GM19035 (cell line): ENCODE measurements around the gene DCUN1D2.
A peak's percentile ranks its signal among the peaks of the same experiment; 100 is the strongest.
"Not testable (repeated sequence)": the region's sequence is repeated elsewhere in the genome, so short reads cannot be mapped to it uniquely, and the experiment has no call there.

Experiments
- ATAC-seq: cut with Tn5 transposase; IDR thresholded peaks from one replicate; pipeline ENCODE4 v1.9.1; 2021; ENCODE audit not compliant: unreplicated experiment

Gene DCUN1D2

DNA sequence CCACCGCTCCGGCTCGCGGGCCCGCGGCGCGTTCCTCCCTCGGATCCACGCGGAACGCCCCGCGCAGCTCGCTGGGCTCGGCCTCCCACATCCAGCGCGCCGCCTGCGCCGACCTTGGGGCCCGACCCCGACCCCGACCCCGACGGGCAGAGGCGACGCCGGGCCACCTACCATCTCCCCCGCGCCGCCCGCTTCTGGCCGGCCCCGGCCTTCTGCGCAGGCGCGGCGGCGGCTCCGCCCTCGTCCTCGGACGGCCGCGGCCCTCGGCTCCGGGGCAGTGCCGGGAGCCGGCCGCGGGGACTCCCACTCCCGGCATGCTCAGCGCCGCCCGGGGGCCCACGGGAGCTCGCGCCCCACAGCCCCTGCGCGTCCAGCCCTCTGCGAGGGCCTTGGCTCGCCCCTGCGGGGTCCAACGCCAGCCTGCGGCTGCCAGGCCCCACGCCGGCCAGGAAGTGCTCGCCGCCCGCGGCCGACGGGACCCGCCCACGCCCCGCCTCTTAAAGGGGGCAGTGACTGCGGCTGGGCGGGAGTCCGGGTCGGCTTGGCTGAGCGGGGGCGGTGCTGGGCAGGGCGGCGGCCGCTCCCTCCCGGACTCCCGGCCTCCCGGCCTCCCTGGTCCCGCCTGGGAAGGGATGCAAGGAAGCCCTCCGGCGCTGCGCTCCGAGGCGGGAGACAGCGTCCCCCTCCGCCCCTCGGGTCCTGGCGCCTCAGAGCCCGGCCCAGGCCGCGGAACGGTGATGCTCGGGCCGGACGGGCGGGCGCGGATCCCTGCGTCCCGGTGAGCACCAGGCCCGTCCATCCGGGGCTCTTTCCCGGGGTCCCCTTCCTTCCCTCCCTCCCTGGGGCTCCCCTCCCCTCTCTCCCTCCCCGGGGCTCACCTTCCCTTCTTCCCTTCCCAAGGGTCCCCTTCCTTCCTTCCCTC lies at the start of gene DCUN1D2:
TSS of gene DCUN1D2 (minus strand) at position 216 of the 922 bp plus-strand sequence. CDS start at position 174, 42 bp downstream.
- peak; percentile 80 for ATAC-seq

DNA sequence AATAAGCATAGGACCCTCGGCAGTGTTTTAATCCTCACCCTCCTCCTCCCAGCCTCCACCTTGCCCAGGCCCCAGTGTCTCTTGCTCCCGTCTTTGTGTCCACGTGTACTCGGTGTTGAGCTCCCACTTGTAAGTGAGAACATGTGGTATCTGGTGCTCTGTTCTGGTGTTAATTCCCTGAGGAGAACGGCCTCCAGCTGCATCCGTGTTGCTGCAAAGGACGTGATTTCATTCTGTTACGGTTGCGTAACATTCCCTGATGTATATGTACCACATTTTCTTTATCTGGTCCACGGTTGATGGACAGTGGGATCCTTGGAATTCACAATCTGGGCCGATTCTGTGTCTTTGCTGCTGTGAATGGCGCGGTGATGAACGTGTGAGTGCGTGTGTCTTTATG lies 49.3 kb upstream of the DCUN1D2 start:
- ATAC-seq, result no peak

DNA sequence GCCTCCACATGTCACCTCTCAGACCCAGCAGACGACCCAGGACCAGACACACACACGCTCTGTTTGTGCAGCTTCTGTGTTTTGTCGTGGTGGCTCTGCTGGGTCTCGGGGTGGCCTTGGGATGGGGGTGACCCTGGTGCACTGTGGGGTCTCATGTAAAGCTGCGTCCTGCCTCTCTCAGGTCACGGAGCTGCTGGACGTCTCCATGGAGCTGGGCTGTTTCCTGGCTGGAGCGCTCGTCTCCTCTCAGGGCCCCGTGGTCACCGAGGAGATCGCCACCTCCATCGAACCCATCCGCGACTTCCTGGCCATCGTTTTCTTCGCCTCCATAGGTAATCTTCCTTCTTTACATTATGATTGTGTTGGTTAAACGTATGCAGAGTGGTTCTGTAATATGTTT lies 48.7 kb upstream of the DCUN1D2 start:
- ATAC-seq, result no peak

DNA sequence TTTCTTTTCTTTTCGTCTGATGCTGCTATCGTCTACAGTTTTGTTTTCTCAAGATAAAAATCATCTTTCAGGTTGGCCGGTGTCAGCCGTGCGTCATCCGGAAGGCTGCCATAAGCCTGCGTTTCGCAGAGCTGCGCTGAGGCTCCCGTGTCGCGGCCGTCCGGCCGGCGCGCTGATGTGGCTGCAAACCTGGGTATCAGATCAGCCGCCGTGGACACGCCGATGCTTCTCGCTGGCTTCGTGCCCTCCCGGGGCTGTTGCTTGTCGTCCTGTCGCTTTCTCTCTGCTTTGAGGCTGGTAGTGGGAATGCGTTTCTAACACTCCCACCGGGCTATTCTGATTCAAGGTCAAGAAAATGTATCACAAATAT lies 48.2 kb upstream of the DCUN1D2 start:
- no peak for ATAC-seq

DNA sequence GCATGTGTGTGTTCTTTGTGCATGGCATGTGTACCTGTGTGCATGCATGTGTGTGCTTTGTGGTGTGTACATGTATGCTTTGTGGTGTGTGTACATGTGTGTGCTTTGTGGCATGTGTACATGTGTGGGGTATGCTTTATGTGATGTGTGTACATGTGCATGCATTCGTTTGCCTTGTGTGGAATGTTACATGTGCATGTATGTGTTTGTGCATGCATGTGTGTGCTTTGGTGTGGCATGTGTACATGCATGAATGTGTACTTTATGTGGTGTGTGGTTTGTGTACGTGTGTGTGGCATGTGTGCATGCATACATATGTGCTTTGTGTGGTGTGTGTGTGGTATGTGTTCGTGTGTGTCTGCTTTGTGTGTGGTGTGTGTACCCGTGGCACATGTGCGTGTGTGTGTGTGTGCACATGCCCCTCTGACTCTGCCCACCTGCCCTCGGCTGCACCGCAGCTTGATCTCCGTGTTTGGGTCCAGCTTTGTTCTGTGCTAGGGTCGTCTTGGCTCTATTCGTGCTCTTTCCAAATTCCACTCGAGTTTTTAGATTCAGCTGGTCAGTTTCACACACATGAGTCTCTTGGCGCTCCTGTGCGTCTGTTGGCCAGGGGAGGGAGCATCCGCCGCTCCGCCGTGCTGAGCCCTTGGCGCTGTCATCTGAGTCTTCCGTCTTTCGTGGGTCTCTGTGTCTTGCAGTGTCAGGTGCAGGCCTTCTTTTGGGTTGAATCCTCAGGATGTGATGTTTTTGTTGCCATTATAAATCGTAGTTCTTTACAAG lies 47.6 kb upstream of the DCUN1D2 start:
- ATAC-seq, result no peak

DNA sequence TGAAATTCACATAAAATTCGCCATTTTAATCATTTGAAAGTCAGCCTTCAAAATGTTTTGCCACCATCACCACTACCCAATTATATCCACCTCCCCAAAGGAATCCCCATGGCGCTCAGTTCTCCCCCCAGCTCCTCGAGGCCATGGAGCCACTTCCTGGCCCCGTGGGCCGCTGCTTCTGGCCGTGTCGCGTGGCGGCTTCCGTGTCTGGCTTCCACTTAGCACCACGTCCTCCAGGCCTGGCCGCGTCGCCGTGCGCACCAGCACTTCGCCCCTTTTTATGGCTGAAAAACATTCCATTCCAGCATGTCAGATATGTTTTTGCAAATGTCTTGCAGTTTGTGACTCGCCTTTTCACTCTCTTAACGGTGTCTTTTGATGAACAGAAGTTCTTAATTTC lies 46.7 kb upstream of the DCUN1D2 start:
- ATAC-seq, result no peak

DNA sequence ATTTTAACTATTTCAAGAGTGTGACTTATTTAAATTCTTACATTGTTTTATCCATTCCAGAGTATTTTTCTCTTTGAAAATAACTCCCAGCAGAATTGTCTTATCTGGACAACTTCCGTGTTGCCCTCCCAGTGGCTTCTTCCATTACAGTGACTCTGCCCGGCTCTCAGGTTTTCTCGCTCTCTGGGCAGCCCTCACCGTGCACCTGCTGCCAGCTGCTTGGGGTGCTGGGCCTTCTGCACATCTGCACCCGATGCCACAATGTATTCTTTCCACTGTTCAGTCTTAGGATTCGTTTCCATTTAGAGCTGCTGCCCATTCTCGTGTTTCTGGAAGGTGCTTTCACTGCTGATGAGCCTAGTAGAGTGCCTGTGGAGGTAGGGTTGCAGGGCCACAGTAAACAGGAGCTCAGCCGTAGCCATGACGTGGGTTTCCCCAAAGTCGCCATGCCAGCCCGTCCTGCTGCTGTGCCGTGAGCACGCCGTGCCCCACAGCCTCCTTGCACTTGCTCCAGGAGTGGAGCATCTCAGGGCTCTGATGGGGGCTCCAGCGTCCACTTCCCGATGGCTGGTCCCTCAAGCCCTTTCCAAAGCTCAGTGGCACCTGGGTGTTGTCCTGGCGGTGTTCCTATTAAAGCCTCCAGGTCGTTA lies 46.1 kb upstream of the DCUN1D2 start:
- ATAC-seq, result no peak

DNA sequence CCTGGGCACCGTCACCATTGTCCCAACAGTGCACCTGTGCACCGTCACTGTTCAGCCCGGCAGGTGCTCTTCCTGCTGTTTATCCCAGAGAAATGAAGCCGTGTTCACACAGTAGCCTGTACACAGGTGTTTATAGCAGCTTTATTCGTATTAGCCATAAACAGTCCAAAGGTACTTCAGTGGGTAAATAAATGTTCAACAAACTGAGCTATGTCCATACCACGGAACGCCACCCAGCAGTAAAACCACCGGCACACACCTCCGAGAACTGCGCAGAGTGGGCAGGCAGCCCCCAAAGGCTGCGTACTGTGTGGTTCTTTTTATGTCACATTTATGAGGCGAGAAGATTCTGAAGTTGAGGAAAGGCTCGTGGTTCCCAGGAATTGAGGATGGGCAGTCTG lies 44.9 kb upstream of the DCUN1D2 start:
- ATAC-seq, result no peak

DNA sequence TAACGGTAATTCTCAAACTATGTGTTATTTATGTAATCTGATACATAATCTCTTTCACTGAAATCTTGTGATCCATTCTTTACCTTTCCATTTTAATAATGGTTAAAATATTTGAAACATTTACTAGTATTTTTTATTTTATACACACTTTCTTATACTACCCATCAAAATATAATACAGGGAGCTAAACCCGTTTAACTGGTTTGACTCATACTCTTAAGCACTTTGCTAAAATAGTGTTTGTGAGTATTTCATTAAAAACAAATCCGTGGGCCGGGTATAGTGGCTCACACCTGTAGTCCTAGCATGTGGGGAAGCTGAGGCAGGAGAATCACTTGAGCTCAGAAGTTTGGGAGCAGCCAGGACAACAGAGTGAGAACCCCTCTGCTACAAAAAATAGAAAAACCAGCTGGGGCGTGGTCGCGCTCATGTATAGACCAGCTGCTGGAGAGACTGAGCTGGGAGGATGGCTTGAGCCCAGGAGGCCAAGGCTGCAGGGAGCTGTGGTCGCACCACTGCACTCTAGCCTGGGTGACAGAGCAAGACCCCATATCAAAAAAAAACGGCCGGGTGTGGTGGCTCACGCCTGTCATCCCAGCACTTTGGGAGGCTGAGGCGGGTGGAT lies 43.8 kb upstream of the DCUN1D2 start:
- no peak for ATAC-seq

DNA sequence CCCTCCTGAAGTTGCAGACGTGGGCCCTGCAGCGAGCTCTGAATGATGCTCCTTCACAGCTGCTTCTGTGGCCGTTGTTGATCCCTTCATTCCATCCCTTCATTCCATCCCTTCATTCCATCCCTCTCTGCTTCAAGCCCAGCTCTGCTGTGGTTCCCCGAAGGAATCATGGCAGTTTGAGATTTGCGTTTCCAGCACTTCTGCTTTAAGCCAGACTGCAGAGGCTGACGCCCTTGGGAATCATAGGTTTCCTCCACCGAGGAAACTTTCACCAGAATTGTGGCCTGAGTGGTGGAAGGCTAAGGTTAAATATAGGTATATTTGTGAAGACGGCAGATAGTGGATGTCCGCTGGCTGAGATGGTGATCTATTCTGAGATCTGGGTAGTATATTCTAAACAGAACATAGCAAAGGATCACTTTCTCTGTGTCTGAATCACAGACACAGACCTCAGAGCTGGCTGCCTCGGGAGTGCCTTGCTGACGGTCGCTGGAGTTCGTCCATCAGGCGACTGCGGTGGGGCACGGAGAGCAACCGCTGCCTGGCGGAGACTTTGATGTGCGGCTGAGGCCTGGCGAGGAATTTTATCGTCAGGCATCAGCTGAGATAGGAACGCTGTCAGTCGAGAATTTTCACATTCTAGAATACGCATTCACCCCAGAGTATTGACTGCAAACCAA lies 42.8 kb upstream of the DCUN1D2 start:
- no peak for ATAC-seq

DNA sequence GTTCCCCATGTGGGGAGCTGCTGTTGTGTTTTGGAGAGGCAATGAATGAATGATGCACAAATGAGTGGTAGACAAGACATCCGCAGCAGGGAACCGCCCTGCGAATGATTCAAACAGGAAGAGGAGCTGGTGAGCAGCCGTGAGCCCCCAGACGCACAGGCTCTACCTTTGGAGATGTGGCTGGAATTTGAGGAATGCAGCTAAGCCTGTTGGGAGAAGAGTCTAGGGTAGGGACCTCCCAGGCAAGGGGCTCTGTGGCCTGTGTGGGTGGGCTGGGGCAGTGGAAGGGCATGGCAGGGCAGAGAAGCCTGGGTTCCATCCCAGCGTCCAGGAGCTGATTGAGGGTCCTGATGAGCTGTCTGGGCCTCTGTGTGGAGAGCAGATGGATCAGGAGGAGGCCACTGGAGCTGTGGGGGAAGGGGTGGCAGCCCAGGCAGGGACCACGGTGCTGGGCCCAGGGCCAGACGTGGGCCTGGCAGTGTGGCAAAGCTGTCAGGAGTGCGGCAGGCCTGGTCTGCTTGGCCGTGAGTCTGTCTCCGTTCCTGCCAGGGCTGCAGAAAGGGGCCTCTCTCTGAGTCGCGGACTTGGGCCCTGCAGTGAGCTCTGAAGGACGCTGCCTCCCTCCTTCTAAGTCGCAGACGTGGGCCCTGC lies 41.8 kb upstream of the DCUN1D2 start:
- no peak for ATAC-seq

DNA sequence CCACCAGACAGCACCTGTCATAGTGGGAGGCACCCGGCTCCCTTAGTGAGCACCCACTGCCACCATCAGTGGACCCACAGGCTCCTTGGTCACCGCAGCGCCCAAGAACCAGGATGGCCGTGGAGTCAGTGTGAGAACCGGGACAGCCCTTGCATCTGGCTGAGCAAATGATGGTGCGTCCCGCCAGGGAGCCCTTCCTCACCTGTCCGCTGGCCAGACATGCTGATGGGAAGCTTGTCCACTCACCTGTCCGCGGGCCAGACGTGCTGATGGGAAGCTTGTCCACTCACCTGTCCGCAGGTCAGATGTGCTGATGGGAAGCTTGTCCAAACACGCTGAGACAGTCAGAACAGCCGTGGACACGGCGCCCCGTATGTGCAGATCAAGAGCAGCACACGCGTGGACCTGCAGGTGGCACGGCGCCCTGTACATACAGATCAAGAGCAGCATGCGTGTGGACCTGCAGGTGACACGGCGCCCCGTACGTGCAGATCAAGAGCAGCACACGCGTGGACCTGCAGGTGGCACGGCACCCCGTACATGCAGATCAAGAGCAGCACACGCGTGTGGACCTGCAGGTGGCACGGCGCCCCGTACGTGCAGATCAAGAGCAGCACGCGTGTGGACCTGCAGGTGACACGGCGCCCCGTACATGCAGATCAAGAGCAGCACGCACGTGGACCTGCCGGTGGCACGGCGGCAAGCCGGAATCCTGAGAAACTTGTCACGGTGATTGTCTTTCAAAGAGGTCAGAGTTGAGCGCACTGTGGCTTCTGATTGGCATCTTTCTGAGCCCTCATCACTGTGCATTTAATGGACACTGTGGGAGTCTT lies 40.7 kb upstream of the DCUN1D2 start:
- ATAC-seq, result no peak

DNA sequence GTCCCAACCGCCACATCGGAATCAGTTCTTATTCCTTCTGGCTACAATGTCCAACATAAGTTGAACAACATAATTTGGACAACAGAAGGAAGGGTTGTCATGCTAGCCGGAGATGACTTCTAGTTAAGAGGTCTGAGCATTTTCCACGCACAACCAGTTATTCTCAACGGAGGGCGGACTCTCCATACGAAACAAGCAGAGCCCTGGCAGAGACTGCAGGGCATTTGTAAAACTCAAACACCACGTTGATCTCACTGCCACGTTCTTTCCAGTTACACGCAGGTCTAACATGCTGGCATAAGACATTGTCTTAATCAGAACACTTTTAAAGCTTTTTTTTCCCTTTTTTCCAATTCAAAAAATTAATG lies 38.3 kb upstream of the DCUN1D2 start:
- ATAC-seq, result no peak

DNA sequence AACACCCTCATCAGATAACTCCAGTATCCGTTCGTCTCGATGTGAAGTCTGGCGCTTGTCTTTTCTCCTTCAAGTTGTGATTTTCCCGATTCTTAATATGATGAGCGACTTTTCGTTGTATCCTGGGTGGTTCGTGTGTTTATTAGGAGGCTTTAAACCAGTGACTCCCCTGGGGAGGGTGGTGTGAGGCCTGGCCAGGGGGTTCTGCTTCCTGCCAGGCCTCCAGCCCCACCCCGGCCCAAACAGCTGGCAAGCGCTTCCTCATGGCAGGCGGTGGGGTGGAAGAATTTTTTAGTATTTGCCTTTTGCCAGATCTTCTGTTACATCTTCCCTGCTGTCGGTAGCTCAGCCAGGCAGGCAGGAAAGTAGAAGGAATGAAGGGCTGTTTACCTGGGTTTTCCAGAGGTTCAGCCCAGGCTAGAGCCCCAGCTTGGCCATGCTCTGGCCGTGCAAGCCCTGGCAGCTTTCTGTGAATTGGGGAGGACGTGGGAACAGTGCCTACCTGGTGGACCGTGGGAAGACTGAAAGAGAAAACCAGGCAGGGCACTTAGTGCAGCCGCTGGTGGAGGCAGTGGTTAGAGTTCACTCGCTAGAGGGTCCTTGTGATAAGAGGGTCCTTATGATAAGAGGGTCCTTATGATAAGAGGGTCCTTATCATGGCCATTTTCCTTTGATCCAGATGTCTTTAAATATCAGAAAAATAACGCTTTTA lies 37.7 kb upstream of the DCUN1D2 start:
- no peak for ATAC-seq

DNA sequence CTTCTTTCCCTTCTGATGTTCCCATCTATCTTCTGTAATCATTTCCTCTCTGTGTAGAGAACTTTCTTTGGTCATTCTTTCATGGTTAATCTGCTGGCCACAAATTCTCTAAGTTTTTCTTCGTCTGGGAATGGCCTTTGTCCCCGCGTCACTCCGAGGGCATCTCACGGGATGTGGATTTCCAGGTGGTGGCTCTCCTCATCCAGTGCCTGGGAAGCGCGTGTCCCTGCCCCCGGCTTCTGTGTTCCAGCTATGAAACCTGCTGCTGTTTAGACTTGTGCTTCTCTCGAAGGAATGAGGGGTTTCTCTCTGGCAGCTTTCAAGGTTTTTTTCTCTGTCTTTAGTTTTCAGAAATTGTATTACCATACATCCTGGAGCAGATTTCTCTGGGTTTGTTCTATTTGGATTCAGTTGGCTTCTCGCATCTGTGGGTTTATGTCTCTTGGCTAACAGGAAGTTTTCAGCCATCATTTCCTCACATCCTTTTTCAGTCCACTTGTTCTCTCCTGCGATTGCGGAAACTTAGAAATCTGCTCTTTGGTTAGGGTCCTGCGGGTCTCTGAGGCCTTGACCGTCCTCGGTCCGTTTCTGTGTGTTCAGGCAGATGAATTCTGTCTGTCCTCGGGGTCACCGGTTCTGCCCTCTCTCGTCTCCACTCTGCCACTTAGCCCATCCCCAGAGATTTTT lies 36.9 kb upstream of the DCUN1D2 start:
- no peak for ATAC-seq

DNA sequence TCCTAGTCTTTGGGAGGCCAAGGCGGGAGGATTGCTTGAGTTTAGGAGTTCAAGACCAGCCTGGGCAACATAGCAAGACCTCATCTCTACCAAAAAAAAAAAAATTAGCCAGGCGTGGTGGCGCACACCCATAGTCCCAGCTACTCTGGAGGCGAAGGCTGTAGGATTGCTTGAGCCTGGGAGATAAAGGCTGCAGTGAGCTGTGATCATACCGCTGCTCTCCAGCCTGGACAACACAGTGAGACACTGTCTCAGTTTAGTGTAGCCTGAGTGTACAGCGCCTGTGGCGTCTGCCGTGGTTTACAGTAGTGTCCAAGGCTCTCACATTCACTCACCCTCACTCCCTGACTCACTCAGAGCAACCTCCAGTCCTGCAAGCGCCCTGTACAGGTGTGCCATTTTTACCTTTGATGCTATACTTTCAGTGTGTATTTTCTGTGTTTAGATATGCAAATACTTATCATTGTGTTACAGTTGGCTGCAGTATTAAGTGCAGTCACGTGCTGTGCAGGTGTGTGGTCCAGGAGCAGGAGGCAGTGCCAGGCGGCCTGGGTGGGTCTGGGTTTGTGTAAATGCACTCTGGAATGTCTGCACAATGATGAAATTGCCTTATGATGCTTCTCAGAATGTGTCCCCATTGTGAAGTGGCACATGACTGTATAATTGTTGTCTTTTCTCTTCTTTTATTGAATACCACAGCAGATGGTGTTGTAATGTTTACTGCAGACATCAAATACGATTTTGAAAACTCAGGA lies 36.1 kb upstream of the DCUN1D2 start:
- ATAC-seq, result no peak

DNA sequence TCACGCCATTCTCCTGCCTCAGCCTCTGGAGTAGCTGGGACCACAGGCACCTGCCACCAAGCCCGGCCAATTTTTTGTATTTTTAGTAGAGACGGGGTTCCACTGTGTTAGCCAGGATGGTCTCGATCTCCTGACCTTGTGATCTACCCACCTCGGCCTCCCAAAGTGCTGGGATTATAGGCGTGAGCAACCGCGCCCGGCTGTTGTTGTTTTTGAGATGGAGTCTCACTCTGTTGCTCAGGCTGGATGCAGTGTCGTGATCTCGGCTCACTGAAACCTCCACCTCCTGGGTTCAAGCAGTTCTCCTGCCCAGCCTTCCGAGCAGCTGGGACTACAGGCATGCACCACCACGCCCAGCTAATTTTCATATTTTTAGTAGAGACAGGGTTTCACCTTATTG lies 31.9 kb upstream of the DCUN1D2 start:
- not testable (repeated sequence) for ATAC-seq
